SK-N-SH (cell line): Measurements from ENCODE around the gene MYO15B.

ENCODE experiments used
- FOXM1 ChIP-seq: IDR thresholded peaks from 2 replicates; pipeline ENCODE4 v1.4.0; 2012; ENCODE audit warnings: low read depth, mild to moderate bottlenecking
- GABPA ChIP-seq: IDR thresholded peaks from 2 replicates; pipeline ENCODE4 v1.4.0; 2012; ENCODE audit warnings: low read depth, mild to moderate bottlenecking
- MXI1 ChIP-seq: IDR thresholded peaks from 2 replicates; pipeline ENCODE4 v1.6.1; 2012; ENCODE audit warnings: mild to moderate bottlenecking, low read depth, low read length, improper control_type of control experiment
- POLR2AphosphoS5 ChIP-seq: IDR thresholded peaks from 2 replicates; pipeline ENCODE4 v1.6.1; 2012; ENCODE audit warnings: low read depth, low read length
- RFX5 ChIP-seq: IDR thresholded peaks from 2 replicates; pipeline ENCODE4 v1.6.1; 2012; ENCODE audit warnings: mild to moderate bottlenecking, improper control_type of control experiment, low read length
- SMC3 ChIP-seq: IDR thresholded peaks from 2 replicates; pipeline ENCODE4 v1.6.1; 2012; ENCODE audit warnings: low read depth, low read length, improper control_type of control experiment
- TEAD4 ChIP-seq: IDR thresholded peaks from 2 replicates; pipeline ENCODE4 v1.4.0; 2012; ENCODE audit warnings: mild to moderate bottlenecking, borderline replicate concordance; ENCODE audit not compliant: insufficient read depth
- YY1 ChIP-seq: IDR thresholded peaks from 2 replicates; pipeline ENCODE4 v1.4.0; 2012; ENCODE audit warnings: low read depth, mild to moderate bottlenecking
- TF ChIP-seq, protein P1 (sequence below): fragments of 200-600 bp; sonication (generic); IDR thresholded peaks from 2 replicates; pipeline ENCODE4 v1.6.1; 2017; ENCODE audit warnings: antibody characterized with exemption, mild to moderate bottlenecking, moderate library complexity

DNA sequence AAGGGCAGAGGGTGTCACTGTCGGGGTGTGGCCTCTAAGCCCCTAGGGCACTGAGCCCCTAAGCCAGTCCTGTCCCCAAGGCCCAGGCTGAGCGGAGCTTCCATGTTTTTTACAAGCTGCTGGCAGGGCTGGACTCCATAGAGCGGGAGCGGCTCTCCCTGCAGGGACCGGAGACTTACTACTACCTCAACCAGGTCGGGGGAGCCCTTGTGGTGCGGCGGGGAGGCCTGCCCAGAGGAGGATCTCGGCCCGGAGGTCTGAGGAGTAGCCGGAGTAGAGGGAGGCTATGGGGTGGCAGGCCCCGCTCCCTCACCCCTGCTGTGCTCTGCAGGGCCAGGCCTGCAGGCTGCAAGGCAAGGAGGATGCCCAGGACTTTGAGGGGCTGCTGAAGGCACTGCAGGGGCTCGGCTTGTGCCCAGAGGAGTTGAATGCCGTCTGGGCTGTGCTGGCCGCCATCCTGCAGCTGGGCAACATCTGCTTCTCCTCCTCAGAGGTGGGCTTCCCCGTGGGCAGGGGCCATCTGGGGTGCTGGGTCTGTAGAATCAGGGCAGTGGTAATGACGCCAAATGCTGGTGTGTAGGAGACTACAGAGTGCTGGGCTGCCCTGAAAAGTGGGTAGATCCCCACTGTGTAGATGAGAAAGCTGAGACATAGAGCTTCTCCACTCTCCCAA, 4.9 kb downstream of the MYO15B start:
- TF ChIP-seq, protein P1, sequence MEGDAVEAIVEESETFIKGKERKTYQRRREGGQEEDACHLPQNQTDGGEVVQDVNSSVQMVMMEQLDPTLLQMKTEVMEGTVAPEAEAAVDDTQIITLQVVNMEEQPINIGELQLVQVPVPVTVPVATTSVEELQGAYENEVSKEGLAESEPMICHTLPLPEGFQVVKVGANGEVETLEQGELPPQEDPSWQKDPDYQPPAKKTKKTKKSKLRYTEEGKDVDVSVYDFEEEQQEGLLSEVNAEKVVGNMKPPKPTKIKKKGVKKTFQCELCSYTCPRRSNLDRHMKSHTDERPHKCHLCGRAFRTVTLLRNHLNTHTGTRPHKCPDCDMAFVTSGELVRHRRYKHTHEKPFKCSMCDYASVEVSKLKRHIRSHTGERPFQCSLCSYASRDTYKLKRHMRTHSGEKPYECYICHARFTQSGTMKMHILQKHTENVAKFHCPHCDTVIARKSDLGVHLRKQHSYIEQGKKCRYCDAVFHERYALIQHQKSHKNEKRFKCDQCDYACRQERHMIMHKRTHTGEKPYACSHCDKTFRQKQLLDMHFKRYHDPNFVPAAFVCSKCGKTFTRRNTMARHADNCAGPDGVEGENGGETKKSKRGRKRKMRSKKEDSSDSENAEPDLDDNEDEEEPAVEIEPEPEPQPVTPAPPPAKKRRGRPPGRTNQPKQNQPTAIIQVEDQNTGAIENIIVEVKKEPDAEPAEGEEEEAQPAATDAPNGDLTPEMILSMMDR = no peak
- TF ChIP-seq POLR2AphosphoS5 (no peak), MXI1 (no peak), FOXM1 (no peak), TEAD4 (no peak), GABPA (no peak), YY1 (no peak), RFX5 (no peak), SMC3 (no peak)
